Measurements from ENCODE around the gene IL17RC. TPM values are rescaled to one million over a fixed set of nuclear protein-coding genes. Genes with fewer than 3 reads are reported as not detected.
A peak's percentile ranks its signal among the peaks of the same experiment; 100 is the strongest.

Gene IL17RC
- total RNA-seq, 1 donor from 2014 or later, result 35.0 TPM

GRCh38 chr3:9915254-9916141 lies 1.4 kb upstream of the IL17RC start:
- intact Hi-C loops (cut with micrococcal nuclease), result no loop called here
- Histone ChIP-seq H3K9me3 (replicated peaks) (no peaks in the 10 kb centered on the region), H3K36me3 (peaks cover 12% of the 10 kb centered on the region), H3K27ac (replicated peaks) (peak overlapping the region; percentile 96), H3K4me1 (peaks cover 47% of the 10 kb centered on the region), H3K4me3 (peak overlapping the region; percentile 74), H3K27me3 (ENCODE audit: low read depth) (no peaks in the 10 kb centered on the region)
- peak; percentile 61 for TF ChIP-seq CTCF (IDR thresholded peaks at IDR 0.05; ENCODE audit: borderline replicate concordance)
- DNase-seq, result peak; percentile 79

GRCh38 chr3:9916346-9916733 lies 558 bp upstream of the IL17RC start:
- no peak for DNase-seq
- Histone ChIP-seq H3K27me3 (ENCODE audit: low read depth) (no peaks in the 10 kb centered on the region), H3K9me3 (replicated peaks) (no peaks in the 10 kb centered on the region), H3K27ac (replicated peaks) (peak overlapping the region; percentile 96), H3K4me1 (peaks cover 47% of the 10 kb centered on the region), H3K36me3 (peaks cover 20% of the 10 kb centered on the region), H3K4me3 (peak overlapping the region; percentile 74)
- no peak for TF ChIP-seq CTCF (IDR thresholded peaks at IDR 0.05; ENCODE audit: borderline replicate concordance)
- intact Hi-C loops (cut with micrococcal nuclease), result no loop called here

- Histone ChIP-seq H3K27me3 (ENCODE audit: low read depth) (no peaks in the 10 kb centered on the region), H3K27ac (replicated peaks) (peak overlapping the region; percentile 96), H3K4me3 (peak overlapping the region; percentile 74), H3K9me3 (replicated peaks) (no peaks in the 10 kb centered on the region), H3K4me1 (peaks cover 47% of the 10 kb centered on the region), H3K36me3 (peaks cover 23% of the 10 kb centered on the region)
- DNase-seq, result no peak
- no peak for TF ChIP-seq CTCF (IDR thresholded peaks at IDR 0.05; ENCODE audit: borderline replicate concordance)
- intact Hi-C loops (cut with micrococcal nuclease), result no loop called here
These were observed 922 bp downstream of the IL17RC start for GRCh38 chr3:9917820-9918219.

GRCh38 chr3:9918261-9919038 lies 1.6 kb downstream of the IL17RC start:
- Histone ChIP-seq H3K9me3 (replicated peaks) (no peaks in the 10 kb centered on the region), H3K27me3 (ENCODE audit: low read depth) (no peaks in the 10 kb centered on the region), H3K36me3 (peaks cover 24% of the 10 kb centered on the region), H3K27ac (replicated peaks) (no peak overlapping the region), H3K4me3 (peak overlapping the region; percentile 74), H3K4me1 (peaks cover 47% of the 10 kb centered on the region)
- intact Hi-C loops (cut with micrococcal nuclease), result no loop called here
- DNase-seq, result no peak
- TF ChIP-seq CTCF (IDR thresholded peaks at IDR 0.05; ENCODE audit: borderline replicate concordance), result no peak

- no peak overlapping the region for H3K4me3 ChIP-seq
- no peaks in the 10 kb centered on the region for H3K9me3 ChIP-seq (replicated peaks)
- no peak overlapping the region for H3K27ac ChIP-seq (replicated peaks)
- H3K27me3 ChIP-seq (ENCODE audit: low read depth), result no peaks in the 10 kb centered on the region
- no peak for DNase-seq
- TF ChIP-seq CTCF (IDR thresholded peaks at IDR 0.05; ENCODE audit: borderline replicate concordance), result no peak
- intact Hi-C loops (cut with micrococcal nuclease), result no loop called here
- H3K4me1 ChIP-seq, result peaks cover 16% of the 10 kb centered on the region
- peaks cover 58% of the 10 kb centered on the region for H3K36me3 ChIP-seq
These were observed 11.3 kb downstream of the IL17RC start for GRCh38 chr3:9928158-9928557.
